CD8-positive, alpha-beta memory T cell (primary cell): Measurements from ENCODE around the gene PIK3R6. TPM values are rescaled to one million over a fixed set of nuclear protein-coding genes. Genes with fewer than 3 reads are reported as not detected.

Experiments used
- CTCF ChIA-PET: fragments of 350-600 bp; sonication (Branson Sonifier 250); formaldehyde crosslinking; loops from one replicate; lab custom pipeline; 2021; ENCODE audit warnings: antibody characterized with exemption; lab: Charles Lee
- POLR2A ChIA-PET: fragments of 350-600 bp; sonication (Branson Sonifier 250); formaldehyde crosslinking; loops from one replicate; lab custom pipeline; 2021; ENCODE audit warnings: antibody characterized with exemption; lab: Charles Lee
- DNase-seq, 5 donors: peaks; one replicate each; pipeline versions ENCODE4 v3.0.0 to v3.0.0-alpha.2; 2020 to 2022; ENCODE audit warnings: mixed read lengths in 1 of 5
- H3K27ac ChIP-seq: one replicate; pipeline ENCODE4 v1.7.0; 2013; ENCODE audit warnings: low read depth, mild to moderate bottlenecking, low read length, moderate library complexity
- H3K27me3 ChIP-seq: 2 replicates; pipeline ENCODE4 v1.7.0; 2013; ENCODE audit warnings: low read length, mild to moderate bottlenecking; ENCODE audit not compliant: insufficient read depth, poor library complexity, severe bottlenecking
- H3K36me3 ChIP-seq: 2 replicates; pipeline ENCODE4 v1.7.0; 2013; ENCODE audit warnings: mild to moderate bottlenecking, low read length, moderate library complexity; ENCODE audit not compliant: insufficient read depth
- H3K4me1 ChIP-seq: 2 replicates; pipeline ENCODE4 v1.7.0; 2013; ENCODE audit warnings: mild to moderate bottlenecking, low read length, moderate library complexity; ENCODE audit not compliant: insufficient read depth
- H3K4me3 ChIP-seq: 2 replicates; pipeline ENCODE4 v1.7.0; 2013; ENCODE audit warnings: mild to moderate bottlenecking, low read length
- H3K9me3 ChIP-seq: 2 replicates; pipeline ENCODE4 v1.7.0; 2013; ENCODE audit warnings: mild to moderate bottlenecking, low read length
- H3K27ac Mint-ChIP-seq, 8 donors: one replicate each; pipeline ENCODE4 v1.8.0; 2020 to 2021; ENCODE audit warnings: mixed read lengths in 8 of 8, mild to moderate bottlenecking in 6 of 8, inconsistent platforms in 3 of 8, moderate library complexity in 3 of 8
- H3K27me3 Mint-ChIP-seq, 2 donors: one replicate each; pipeline ENCODE4 v1.8.0; 2020 to 2021; ENCODE audit warnings: mixed read lengths in 2 of 2, mild to moderate bottlenecking in 1 of 2, moderate library complexity in 1 of 2
- H3K36me3 Mint-ChIP-seq, 3 donors: one replicate each; pipeline ENCODE4 v1.8.0; 2020 to 2021; ENCODE audit warnings: mixed read lengths in 3 of 3, inconsistent platforms in 1 of 3, mild to moderate bottlenecking in 1 of 3
- H3K4me1 Mint-ChIP-seq, 3 donors: one replicate each; pipeline ENCODE4 v1.8.0; 2020 to 2021; ENCODE audit warnings: mixed read lengths in 3 of 3, inconsistent platforms in 1 of 3, mild to moderate bottlenecking in 1 of 3
- H3K4me3 Mint-ChIP-seq, 7 donors: one replicate each; pipeline ENCODE4 v1.8.0; 2020 to 2021; ENCODE audit warnings: mixed read lengths in 7 of 7, mild to moderate bottlenecking in 6 of 7, moderate library complexity in 4 of 7, inconsistent platforms in 2 of 7
- H3K9me3 Mint-ChIP-seq, 5 donors: one replicate each; pipeline ENCODE4 v1.8.0; 2020 to 2022; ENCODE audit warnings: mixed read lengths in 5 of 5, mild to moderate bottlenecking in 3 of 5, moderate library complexity in 2 of 5, inconsistent platforms in 1 of 5
- polyA plus RNA-seq: library from polyadenylated mRNA; unstranded; fragments of 300-500 nt; fragmentation: Illumina TruSeq; gene quantifications from one replicate; pipeline ENCODE4 v1.2.3, GENCODE V29; 2021
- total RNA-seq, 2 experiments: library from RNA; stranded (reverse); gene quantifications; one replicate each; pipeline ENCODE4 v1.2.3, GENCODE V29; 2021

PIK3R6 gene
- total and polyA plus RNA-seq, 3 experiments from 2014 or later, result 0.18 to 0.61 (median 0.35) TPM

DNA sequence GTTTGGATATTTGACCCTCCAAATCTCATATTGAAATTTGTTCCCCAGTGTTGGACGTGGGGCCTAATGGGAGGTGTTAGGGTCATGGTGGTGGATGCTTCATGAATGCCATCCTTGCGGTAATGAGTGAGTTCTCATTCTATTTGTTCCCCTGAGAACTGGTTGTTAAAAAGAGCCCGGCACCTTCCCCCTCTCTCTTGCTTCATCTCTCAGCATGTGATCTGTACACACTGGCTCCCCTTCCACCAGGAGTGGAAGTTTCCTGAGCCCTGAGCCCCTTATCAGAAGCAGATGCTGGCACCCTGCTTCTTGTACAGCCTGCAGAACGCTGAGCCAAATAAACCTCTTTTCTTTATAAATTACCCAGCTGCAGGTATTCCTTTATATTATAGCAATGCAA lies 25.6 kb downstream of the PIK3R6 start:
- Mint-ChIP-seq H3K27ac (peak overlapping the region in 1 of 8 donors; percentile 58), H3K27me3 (peaks cover 3 to 5% of the 10 kb centered on the region in 2 donors), H3K4me1 (no peaks in the 10 kb centered on the region), H3K36me3 (peaks cover 0 to 13% (median 2%) of the 10 kb centered on the region in 3 donors), H3K4me3 (no peak overlapping the region), H3K9me3 (peaks cover 0 to 2% (median 0%) of the 10 kb centered on the region in 5 donors)
- Histone ChIP-seq H3K36me3 (no peaks in the 10 kb centered on the region), H3K4me1 (no peaks in the 10 kb centered on the region), H3K27me3 (no peaks in the 10 kb centered on the region), H3K27ac (no peak overlapping the region), H3K4me3 (no peak overlapping the region), H3K9me3 (no peaks in the 10 kb centered on the region)
- ChIA-PET CTCF (interaction anchor here (2.4 kb wide), 1 partner anchor 156 kb away, joined by 6 read pairs; no protein-coding TSS in a partner anchor), POLR2A (no interaction called here)
- no peak for DNase-seq

DNA sequence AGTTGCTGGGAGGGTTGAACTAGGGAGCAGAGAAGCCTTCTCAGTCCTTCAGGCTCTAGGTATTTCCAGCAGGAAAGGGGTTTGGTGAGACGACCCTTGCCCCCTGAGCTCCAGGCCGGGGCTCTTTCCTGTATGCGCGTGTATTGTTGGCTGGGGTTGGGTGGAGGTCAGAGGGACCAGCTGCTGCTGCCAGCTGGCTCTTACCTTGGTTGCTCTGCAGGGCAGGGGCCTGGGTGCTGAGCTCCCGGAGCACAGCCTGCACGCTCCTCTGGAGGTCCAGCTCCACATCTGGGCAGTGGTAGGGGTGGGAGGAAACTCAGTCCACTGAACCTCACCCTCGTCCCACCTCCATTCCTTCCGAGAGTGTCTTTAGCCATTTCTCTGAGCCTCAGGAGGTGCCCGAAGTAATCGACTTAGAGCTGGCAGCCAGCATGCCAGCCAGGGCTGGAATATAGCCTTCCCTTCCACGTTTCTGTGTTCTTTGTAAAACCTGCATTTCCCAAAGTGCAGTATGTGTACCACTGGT lies 28.0 kb downstream of the PIK3R6 start:
- Histone ChIP-seq H3K27me3 (no peaks in the 10 kb centered on the region), H3K4me1 (no peaks in the 10 kb centered on the region), H3K9me3 (no peaks in the 10 kb centered on the region), H3K4me3 (no peak overlapping the region), H3K27ac (no peak overlapping the region), H3K36me3 (no peaks in the 10 kb centered on the region)
- H3K4me1 Mint-ChIP-seq, result no peaks in the 10 kb centered on the region
- no peak overlapping the region for H3K27ac Mint-ChIP-seq
- peaks cover 3 to 5% of the 10 kb centered on the region in 2 donors for H3K27me3 Mint-ChIP-seq
- CTCF ChIA-PET, result no interaction called here
- H3K36me3 Mint-ChIP-seq, result peaks cover 0 to 7% (median 0%) of the 10 kb centered on the region in 3 donors
- POLR2A ChIA-PET, result no interaction called here
- no peak overlapping the region for H3K4me3 Mint-ChIP-seq
- DNase-seq, result no peak
- H3K9me3 Mint-ChIP-seq, result no peaks in the 10 kb centered on the region

DNA sequence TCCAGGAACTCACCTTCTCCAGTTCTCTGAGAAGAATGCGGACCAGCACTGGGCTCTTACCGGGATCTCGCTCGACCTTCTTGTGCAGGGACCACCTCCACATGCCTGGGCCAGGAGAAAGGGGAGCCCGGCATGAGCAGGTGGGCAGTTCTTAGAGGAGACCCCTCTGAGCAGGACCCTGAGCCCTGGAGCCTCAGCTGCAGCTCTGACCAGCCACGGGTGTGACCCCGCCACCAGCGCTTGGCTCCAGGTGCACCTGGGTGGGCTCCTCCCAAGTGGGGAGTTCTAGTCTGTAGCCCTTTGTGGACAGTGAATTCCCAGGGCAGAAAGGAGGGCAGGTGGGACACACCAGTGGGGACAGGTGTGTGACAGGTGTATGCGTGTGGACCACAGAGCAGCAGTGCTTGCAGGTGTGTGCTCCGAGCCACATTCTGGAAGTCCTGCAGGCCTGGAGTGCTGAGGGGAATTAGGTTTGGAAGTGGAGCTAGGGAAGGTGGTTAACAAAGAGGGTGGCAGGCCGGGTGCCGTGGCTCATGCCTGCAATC lies 28.9 kb downstream of the PIK3R6 start:
- no peak overlapping the region for H3K27ac Mint-ChIP-seq
- no peaks in the 10 kb centered on the region for H3K4me1 Mint-ChIP-seq
- CTCF ChIA-PET, result no interaction called here

DNA sequence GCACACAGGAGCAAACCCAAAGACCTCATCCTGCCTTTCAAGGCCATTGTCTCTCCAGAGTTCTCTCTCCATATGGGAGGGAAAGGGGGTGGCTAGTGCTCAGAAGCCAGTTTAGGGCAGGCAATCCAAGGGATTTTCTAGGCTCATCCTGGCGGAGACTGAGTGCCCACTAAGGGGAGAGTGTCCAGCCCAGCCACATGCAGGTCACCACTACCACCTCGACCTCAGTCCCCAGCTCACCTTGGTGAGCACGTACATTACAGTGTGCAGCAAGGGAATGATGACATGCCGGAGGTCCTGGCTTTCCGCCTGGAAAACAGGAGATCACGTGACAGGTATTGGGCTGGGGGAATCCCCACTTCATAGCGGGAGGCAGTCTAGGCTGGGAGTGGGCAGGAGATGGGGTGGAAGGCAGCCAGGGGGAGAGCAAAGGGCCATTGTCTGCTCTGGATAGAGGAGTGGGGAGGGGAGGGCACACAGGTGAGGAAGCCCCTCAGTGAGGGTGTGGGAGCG lies 29.9 kb downstream of the PIK3R6 start:
- H3K27me3 ChIP-seq, result no peaks in the 10 kb centered on the region
- peaks cover 1 to 5% of the 10 kb centered on the region in 2 donors for H3K27me3 Mint-ChIP-seq
- no peaks in the 10 kb centered on the region for H3K4me1 Mint-ChIP-seq
- POLR2A ChIA-PET, result no interaction called here
- H3K9me3 ChIP-seq, result no peaks in the 10 kb centered on the region
- H3K4me1 ChIP-seq, result no peaks in the 10 kb centered on the region
- CTCF ChIA-PET, result no interaction called here
- no peak for DNase-seq
- H3K27ac Mint-ChIP-seq, result no peak overlapping the region
- no peaks in the 10 kb centered on the region for H3K9me3 Mint-ChIP-seq
- H3K36me3 Mint-ChIP-seq, result peaks cover 0 to 11% (median 0%) of the 10 kb centered on the region in 3 donors
- H3K4me3 Mint-ChIP-seq, result no peak overlapping the region
- no peak overlapping the region for H3K27ac ChIP-seq
- H3K36me3 ChIP-seq, result no peaks in the 10 kb centered on the region
- no peak overlapping the region for H3K4me3 ChIP-seq

More for the DNA sequence above, 28.9 kb downstream of the PIK3R6 start:
- Histone ChIP-seq H3K4me3 (no peak overlapping the region), H3K27ac (no peak overlapping the region), H3K36me3 (no peaks in the 10 kb centered on the region), H3K9me3 (no peaks in the 10 kb centered on the region), H3K4me1 (no peaks in the 10 kb centered on the region), H3K27me3 (no peaks in the 10 kb centered on the region)
- no peak for DNase-seq
- Mint-ChIP-seq H3K4me3 (no peak overlapping the region), H3K36me3 (peaks cover 0 to 11% (median 0%) of the 10 kb centered on the region in 3 donors), H3K9me3 (no peaks in the 10 kb centered on the region), H3K27me3 (peaks cover 1 to 5% of the 10 kb centered on the region in 2 donors)
- POLR2A ChIA-PET, result no interaction called here

DNA sequence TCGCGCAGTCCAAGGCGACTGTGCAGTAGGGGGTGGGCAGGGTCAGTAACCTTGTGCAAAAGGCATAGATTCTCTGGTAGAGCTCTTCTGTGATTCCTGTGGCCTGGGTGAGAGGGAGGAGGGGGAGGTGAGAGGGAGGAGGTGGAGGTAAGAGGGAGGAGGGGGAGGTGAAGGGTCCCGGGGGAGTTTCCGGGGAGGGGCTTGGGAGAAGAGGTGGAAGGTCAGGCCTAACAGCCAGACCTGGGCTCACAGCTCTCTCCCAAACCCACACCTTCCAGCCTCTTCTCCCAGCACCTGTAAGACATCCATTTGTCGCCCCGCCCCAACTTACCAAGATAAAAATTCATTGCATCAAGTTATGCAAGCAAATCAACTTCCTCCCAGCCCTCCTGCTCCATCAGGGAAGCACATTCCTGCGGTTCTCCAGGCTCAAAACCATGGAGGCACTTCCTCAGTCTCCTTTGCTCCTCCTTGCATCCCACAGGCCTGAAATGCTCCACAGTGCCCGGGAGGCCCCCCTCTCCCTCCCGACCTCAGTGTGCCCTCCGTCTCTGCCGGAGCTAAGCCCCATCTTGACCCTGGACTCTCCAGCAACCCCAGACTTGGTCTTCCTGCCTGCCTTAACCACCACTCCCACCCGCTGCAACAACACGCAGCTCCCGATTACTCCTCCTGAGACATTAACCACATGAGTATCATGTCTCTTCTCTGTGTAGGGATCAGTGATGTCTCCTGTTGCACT lies 30.5 kb downstream of the PIK3R6 start:
- H3K4me3 ChIP-seq, result no peak overlapping the region
- H3K4me1 ChIP-seq, result no peaks in the 10 kb centered on the region
- H3K9me3 ChIP-seq, result no peaks in the 10 kb centered on the region
- no peaks in the 10 kb centered on the region for H3K27me3 ChIP-seq
- H3K27ac Mint-ChIP-seq, result peak overlapping the region in 2 of 8 donors; percentile 26 to 29
- H3K36me3 ChIP-seq, result no peaks in the 10 kb centered on the region
- H3K9me3 Mint-ChIP-seq, result no peaks in the 10 kb centered on the region
- ChIA-PET CTCF (no interaction called here), POLR2A (no interaction called here)
- no peak for DNase-seq
- H3K4me1 Mint-ChIP-seq, result no peaks in the 10 kb centered on the region
- no peak overlapping the region for H3K27ac ChIP-seq
- peaks cover 1 to 5% of the 10 kb centered on the region in 2 donors for H3K27me3 Mint-ChIP-seq
- no peak overlapping the region for H3K4me3 Mint-ChIP-seq
- H3K36me3 Mint-ChIP-seq, result peaks cover 0 to 11% (median 0%) of the 10 kb centered on the region in 3 donors

DNA sequence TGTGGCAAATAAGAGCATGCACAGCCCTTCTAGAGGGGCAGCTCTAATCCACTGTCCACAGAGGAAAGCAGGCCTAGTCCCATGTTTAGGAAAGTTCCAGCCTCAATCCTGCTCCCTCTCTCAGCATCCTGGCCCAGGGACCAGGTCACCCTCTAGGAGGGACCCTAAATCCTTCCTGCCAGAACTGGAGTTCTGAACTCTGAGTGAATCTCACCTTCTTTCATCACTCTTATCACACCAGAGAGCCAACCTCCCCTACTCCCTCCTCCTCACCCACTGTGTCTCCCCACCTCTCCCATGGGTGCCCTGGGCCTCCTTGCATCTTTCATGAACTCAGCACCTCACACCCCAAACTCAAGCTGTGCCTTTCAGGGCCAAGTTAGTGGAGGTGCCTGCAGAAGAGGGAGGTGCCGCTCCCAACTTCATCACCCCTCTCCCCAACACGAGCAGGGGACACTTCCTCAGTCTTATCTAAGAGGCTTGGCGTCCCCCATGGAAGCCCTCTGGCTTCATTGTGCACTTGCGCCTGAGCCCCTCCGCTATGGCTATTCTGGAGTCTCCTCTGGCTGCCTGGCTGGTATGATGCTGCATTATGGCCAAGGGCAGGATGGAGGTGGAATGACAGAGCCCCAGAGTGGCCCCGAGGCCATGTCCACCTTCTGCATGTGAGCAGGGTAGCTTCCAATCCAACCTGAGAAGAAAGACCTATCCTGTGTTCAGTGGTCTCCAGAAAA lies 31.7 kb downstream of the PIK3R6 start:
- no peak overlapping the region for H3K27ac Mint-ChIP-seq
- Histone ChIP-seq H3K4me3 (no peak overlapping the region), H3K4me1 (no peaks in the 10 kb centered on the region), H3K27me3 (no peaks in the 10 kb centered on the region), H3K9me3 (no peaks in the 10 kb centered on the region), H3K27ac (no peak overlapping the region), H3K36me3 (no peaks in the 10 kb centered on the region)
- ChIA-PET POLR2A (no interaction called here), CTCF (no interaction called here)
- no peak for DNase-seq
- no peak overlapping the region for H3K4me3 Mint-ChIP-seq
- no peaks in the 10 kb centered on the region for H3K4me1 Mint-ChIP-seq
- peaks cover 0 to 11% (median 0%) of the 10 kb centered on the region in 3 donors for H3K36me3 Mint-ChIP-seq
- no peaks in the 10 kb centered on the region for H3K9me3 Mint-ChIP-seq
- peaks cover 1 to 5% of the 10 kb centered on the region in 2 donors for H3K27me3 Mint-ChIP-seq

DNA sequence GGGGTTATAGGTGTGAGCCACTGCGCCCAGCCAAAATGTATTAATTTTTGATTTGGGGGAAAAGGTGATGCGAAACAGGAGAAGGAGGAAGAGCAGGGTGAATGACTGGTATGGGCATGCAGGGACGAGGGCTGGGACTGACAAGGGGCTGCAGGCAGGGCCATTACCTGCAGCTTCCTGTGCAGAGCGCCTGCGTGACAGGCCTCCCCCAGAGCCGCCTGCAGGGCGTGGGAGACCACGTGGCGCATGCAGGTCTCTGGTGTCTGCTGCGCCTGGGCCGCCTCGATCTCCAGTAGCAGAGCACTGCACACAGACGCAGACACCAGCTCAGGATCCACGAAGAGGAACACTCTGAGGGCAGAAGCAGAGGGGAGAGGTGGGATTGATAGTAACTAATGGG lies 32.4 kb downstream of the PIK3R6 start:
- H3K9me3 ChIP-seq, result no peaks in the 10 kb centered on the region
- H3K4me3 ChIP-seq, result no peak overlapping the region
- H3K27ac ChIP-seq, result no peak overlapping the region
- ChIA-PET POLR2A (no interaction called here), CTCF (interaction anchor here (0.9 to 1.0 kb wide), 2 partner anchors 15 to 163 kb away, joined by 3 read pairs; no protein-coding TSS in a partner anchor)
- Mint-ChIP-seq H3K36me3 (peaks cover 0 to 11% (median 0%) of the 10 kb centered on the region in 3 donors), H3K27me3 (peaks cover 1 to 5% of the 10 kb centered on the region in 2 donors), H3K9me3 (no peaks in the 10 kb centered on the region), H3K4me1 (no peaks in the 10 kb centered on the region), H3K4me3 (no peak overlapping the region), H3K27ac (no peak overlapping the region)
- no peaks in the 10 kb centered on the region for H3K4me1 ChIP-seq
- H3K36me3 ChIP-seq, result no peaks in the 10 kb centered on the region
- no peaks in the 10 kb centered on the region for H3K27me3 ChIP-seq
- no peak for DNase-seq
